ENCODE results near the gene MOSMO.

Gene MOSMO

DNA sequence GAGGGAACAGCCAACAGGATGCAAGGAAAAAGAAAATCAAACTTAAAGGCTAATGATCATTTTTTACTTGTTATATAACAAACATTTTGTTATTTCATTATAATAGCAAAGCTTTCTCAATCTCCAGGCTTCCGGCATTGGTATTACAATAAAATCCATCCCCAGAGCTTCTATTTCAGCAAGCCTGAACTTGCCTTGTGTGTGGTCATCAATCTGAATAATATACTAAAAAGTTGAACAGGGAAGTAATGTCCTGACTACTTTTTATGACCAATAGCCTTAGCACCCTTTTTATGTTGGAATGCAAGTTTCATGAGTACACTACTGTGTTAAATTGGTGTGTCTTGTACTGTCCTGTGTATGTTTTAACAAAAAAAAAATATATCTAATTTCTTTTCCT is 57.3 kb downstream of the MOSMO start:
- Mint-ChIP-seq H3K27me3 (ENCODE audit: low read depth) (no peaks in the 10 kb centered on the region), H3K9me3 (peaks cover 7% of the 10 kb centered on the region), H3K27ac (no peak overlapping the region), H3K4me3 (no peak overlapping the region), H3K4me1 (no peaks in the 10 kb centered on the region), H3K36me3 (ENCODE audit: low read depth) (peaks cover 17% of the 10 kb centered on the region)
- no peak for TF ChIP-seq CTCF (IDR thresholded peaks at IDR 0.05; ENCODE audit: unreplicated experiment in 3 of 3)

DNA sequence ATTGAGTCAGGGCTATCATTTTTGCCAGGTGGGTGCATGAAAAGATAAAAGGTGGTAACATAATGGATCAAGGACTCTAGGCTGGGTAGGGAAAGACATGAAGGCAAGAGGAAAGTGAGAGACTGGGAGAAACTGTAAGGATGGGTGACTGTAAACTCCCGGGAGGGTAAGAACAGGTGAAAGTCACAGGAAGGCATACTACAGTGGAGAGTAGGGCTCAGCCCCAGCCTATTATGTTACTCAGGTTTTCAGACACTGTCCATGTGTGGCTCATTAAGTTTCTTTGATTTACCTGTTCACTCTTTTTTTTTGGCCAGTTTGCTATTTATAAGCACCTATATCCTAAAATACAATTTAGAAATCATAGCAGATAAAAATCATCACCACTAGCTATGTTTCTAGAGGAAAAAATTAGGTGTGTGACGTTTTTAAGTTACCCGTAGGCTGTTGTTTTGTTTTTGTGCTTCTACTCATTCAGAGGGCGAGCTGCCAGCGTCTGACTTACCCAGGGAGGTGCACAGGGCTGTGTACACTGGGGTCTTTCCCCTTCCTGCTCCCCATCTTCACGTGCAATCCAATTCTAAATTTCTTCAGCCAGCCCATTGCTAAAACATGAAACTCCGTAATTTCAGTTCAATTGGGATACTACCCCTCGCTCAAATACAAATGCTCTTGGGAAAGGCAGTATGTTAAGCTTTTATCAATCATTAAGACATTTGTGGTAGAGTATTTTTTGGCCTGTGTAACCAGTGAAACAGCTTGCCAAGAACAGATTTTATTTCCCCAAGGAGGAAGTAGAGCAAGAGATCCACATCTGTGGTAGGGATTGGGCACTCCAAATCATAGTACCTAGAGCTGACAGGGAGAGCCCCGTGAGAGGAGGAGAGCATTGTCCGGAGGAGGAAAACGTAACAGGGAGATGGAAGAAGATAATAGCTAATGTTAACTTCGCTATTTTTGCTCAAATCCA is 62.7 kb downstream of the MOSMO start:
- peaks cover 7% of the 10 kb centered on the region for H3K9me3 Mint-ChIP-seq
- peaks cover 14% of the 10 kb centered on the region for H3K36me3 Mint-ChIP-seq (ENCODE audit: low read depth)
- H3K4me1 Mint-ChIP-seq, result no peaks in the 10 kb centered on the region
- H3K27ac Mint-ChIP-seq, result no peak overlapping the region
- TF ChIP-seq CTCF (IDR thresholded peaks at IDR 0.05; ENCODE audit: unreplicated experiment in 3 of 3), result no peak
- no peak overlapping the region for H3K4me3 Mint-ChIP-seq
- no peaks in the 10 kb centered on the region for H3K27me3 Mint-ChIP-seq (ENCODE audit: low read depth)

DNA sequence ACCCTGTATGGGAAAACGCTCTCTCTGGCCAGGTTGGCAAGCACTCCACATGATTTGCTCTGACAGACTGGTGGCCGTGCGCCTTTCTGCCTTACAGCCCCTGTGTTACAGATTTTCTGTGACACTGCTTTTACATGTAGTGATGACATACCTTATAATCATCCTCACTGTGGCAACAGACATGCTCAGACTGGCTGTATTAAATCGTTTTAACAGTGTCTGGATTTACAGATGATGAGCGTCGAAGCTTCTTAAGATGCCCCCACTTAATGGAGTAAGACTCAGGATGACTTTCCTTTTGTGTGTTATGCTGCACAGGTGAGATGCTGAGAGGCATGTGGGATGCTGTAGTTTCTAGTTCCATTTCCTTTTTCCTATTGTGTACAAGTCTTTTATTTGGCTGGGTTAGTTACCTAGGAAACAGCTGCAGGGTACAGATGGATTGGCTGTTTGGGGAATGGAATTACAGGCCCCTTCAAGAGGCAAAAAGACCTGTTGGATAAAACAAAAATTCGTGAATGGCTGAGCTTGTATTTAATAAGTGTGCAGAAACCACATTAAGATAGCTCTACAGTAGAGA is 63.5 kb downstream of the MOSMO start:
- no peak overlapping the region for H3K27ac Mint-ChIP-seq
- H3K9me3 Mint-ChIP-seq, result peaks cover 7% of the 10 kb centered on the region
- peaks cover 10% of the 10 kb centered on the region for H3K36me3 Mint-ChIP-seq (ENCODE audit: low read depth)
- H3K4me1 Mint-ChIP-seq, result no peaks in the 10 kb centered on the region
- no peak overlapping the region for H3K4me3 Mint-ChIP-seq
- no peak for TF ChIP-seq CTCF (IDR thresholded peaks at IDR 0.05; ENCODE audit: unreplicated experiment in 3 of 3)
- no peaks in the 10 kb centered on the region for H3K27me3 Mint-ChIP-seq (ENCODE audit: low read depth)

- Mint-ChIP-seq H3K27me3 (ENCODE audit: low read depth) (no peaks in the 10 kb centered on the region), H3K36me3 (ENCODE audit: low read depth) (no peaks in the 10 kb centered on the region), H3K4me1 (no peaks in the 10 kb centered on the region), H3K27ac (no peak overlapping the region), H3K9me3 (peaks cover 2% of the 10 kb centered on the region), H3K4me3 (no peak overlapping the region)
- no peak for TF ChIP-seq CTCF (IDR thresholded peaks at IDR 0.05; ENCODE audit: unreplicated experiment in 3 of 3)
Observed at GRCh38 chr16:22073350-22073749, 65.4 kb downstream of the MOSMO start.

- Mint-ChIP-seq H3K4me1 (no peaks in the 10 kb centered on the region), H3K36me3 (ENCODE audit: low read depth) (no peaks in the 10 kb centered on the region), H3K9me3 (no peaks in the 10 kb centered on the region), H3K27me3 (ENCODE audit: low read depth) (no peaks in the 10 kb centered on the region), H3K27ac (no peak overlapping the region), H3K4me3 (no peak overlapping the region)
- TF ChIP-seq CTCF (IDR thresholded peaks at IDR 0.05; ENCODE audit: unreplicated experiment in 3 of 3), result no peak
Observed at GRCh38 chr16:22075043-22075757, 67.3 kb downstream of the MOSMO start.
